ENCODE measurements around the gene SLC29A3. TPM values are rescaled to one million over a fixed set of nuclear protein-coding genes. Genes with fewer than 3 reads are reported as not detected.

The SLC29A3 gene
- total RNA-seq, 1 donor from 2014 or later: 0.58 TPM

DNA sequence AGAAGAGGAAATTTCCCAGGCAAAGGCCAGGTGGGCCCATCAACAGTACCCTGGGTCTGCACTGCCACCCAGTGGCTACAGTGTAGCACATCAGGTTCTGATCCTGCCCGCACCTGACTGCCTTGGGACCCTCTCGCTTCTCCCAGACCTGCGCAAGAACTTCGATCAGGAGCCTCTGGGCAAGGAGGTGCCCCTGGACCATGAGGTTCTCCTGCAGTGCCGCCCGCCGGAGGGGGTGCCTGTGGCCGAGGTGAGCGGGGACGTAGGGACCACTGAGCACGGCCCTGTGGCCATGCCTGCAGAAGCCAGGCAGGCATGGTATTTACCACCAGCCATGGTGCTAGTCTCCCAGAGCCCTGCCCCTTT, 33.9 kb upstream of the SLC29A3 start:
- DNase-seq (ENCODE audit: low read depth): no peak
- TF ChIP-seq, protein P1, sequence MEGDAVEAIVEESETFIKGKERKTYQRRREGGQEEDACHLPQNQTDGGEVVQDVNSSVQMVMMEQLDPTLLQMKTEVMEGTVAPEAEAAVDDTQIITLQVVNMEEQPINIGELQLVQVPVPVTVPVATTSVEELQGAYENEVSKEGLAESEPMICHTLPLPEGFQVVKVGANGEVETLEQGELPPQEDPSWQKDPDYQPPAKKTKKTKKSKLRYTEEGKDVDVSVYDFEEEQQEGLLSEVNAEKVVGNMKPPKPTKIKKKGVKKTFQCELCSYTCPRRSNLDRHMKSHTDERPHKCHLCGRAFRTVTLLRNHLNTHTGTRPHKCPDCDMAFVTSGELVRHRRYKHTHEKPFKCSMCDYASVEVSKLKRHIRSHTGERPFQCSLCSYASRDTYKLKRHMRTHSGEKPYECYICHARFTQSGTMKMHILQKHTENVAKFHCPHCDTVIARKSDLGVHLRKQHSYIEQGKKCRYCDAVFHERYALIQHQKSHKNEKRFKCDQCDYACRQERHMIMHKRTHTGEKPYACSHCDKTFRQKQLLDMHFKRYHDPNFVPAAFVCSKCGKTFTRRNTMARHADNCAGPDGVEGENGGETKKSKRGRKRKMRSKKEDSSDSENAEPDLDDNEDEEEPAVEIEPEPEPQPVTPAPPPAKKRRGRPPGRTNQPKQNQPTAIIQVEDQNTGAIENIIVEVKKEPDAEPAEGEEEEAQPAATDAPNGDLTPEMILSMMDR (conservative IDR thresholded peaks at IDR 0.05; ENCODE audit: low read depth, low read length): peak; percentile 79
- H3K4me3 ChIP-seq (ENCODE audit: low read depth, low read length): no peak overlapping the region

DNA sequence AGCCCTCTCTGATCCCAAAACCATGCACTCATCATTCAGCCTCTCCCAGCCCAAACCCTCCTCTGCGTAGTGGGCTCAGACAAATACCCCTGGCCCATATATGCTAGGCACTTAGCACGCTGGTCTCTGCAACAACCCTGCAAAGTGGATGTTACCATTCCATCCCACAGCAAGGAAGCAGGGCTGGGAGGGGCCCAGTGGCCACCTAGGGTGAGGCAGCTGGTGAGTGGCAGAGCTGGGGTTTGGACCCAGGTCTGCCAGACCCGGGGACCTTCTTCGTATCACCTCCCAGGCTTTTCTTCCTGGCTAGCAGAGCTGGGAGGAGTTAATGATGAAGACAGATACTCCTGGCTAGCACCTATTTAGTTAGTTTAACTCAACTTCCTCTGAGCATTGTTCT, 33.1 kb upstream of the SLC29A3 start:
- TF ChIP-seq, protein P1 (conservative IDR thresholded peaks at IDR 0.05; ENCODE audit: low read depth, low read length): no peak
- no peak for DNase-seq (ENCODE audit: low read depth)
- no peak overlapping the region for H3K4me3 ChIP-seq (ENCODE audit: low read depth, low read length)

DNA sequence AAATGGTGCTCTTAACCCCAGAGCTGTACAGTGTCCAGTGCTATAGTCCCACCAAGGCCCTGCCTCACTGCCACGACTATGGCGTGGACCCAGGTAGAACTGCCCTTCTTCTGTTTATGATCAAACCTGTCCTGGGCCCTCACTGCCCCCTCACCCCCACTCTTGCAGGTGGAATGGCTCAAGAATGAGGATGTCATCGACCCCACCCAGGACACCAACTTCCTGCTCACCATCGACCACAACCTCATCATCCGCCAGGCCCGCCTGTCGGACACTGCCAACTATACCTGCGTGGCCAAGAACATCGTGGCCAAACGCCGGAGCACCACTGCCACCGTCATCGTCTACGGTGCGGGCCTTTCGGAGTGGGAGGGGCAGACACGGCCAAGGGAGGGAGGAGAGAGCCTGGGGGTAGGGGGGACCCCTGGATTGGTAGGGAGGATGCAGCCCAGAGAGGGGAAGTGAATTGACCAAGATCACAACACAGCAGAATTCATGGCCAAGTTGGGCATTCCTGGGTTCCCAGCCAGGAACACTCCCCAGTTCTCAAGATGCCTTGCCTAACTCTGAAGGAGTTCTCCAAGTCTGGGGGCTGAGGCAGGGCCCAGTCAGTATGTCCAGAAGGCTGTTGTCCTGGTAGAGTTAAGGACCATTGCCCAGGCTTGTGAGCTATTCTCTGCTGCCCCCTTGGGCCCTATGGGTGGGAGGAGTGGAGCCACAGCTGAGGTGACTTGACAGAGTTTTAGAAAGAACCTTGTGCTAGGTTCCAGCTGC, 32.4 kb upstream of the SLC29A3 start:
- no peak for DNase-seq (ENCODE audit: low read depth)
- H3K4me3 ChIP-seq (ENCODE audit: low read depth, low read length): no peak overlapping the region
- TF ChIP-seq, protein P1 (conservative IDR thresholded peaks at IDR 0.05; ENCODE audit: low read depth, low read length): no peak

DNA sequence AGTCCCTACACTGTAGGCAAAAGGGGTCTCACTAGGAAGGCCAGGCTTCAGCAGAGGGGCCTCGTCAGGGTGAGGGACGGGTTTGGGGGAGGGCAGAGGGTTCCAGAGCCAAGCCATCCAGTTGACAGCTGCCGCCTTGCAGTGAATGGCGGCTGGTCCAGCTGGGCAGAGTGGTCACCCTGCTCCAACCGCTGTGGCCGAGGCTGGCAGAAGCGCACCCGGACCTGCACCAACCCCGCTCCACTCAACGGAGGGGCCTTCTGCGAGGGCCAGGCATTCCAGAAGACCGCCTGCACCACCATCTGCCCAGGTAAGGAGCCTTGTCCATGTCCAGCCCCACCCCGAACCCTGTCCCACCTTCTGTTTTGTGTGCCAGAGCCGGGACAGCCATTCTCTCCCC, 31.6 kb upstream of the SLC29A3 start:
- H3K4me3 ChIP-seq (ENCODE audit: low read depth, low read length): no peak overlapping the region
- TF ChIP-seq, protein P1 (conservative IDR thresholded peaks at IDR 0.05; ENCODE audit: low read depth, low read length): no peak
- no peak for DNase-seq (ENCODE audit: low read depth)

DNA sequence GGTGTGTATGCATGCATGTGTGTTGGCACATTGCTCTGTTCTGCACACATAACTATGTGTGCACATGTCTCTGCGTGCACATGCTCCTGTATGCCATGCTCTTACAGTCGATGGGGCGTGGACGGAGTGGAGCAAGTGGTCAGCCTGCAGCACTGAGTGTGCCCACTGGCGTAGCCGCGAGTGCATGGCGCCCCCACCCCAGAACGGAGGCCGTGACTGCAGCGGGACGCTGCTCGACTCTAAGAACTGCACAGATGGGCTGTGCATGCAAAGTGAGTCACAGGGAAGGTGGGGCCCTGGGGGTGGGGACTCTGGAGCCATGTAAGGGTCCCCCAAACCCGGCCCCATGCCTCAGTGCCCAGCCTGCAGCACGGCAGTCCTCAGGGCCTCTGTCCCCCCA, 30.6 kb upstream of the SLC29A3 start:
- H3K4me3 ChIP-seq (ENCODE audit: low read depth, low read length): no peak overlapping the region
- TF ChIP-seq, protein P1 (conservative IDR thresholded peaks at IDR 0.05; ENCODE audit: low read depth, low read length): no peak
- no peak for DNase-seq (ENCODE audit: low read depth)

DNA sequence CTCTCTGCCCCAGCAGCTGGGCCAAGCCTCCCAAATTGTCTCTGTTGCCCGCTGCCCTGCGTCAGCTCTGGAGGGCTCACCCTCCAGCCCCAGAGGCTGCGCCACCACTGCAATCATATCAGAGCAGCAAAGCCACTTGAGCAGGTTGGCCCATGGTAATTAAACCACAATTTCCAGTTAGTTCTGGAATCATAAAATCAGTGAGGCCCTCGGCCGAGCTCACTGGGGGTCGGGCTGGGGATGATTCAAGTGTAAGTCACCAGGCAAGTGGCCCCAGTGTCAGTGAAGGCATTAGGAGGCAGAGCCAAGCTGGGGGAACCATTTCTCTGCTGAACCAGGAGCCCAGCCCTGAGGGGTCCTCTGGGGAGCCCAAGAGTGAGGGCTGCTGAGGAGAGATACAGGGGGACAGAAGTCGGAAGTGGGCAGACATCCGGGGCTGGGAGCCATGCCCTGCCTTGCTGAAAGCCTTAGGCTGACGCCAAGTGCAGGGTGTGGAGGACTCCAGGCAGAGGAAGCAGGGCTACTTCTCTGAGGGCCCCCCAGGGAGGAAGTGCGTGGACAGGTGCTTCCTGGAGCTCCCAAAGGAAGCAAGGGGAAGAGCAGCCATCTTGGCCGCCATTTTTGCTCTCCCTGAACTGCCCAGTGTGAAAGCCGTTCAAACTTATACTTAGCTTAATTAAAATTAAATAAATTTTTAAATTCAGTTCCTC, 29.5 kb upstream of the SLC29A3 start:
- no peak for DNase-seq (ENCODE audit: low read depth)

More for the DNA sequence above, 29.5 kb upstream of the SLC29A3 start:
- no peak overlapping the region for H3K4me3 ChIP-seq (ENCODE audit: low read depth, low read length)
- TF ChIP-seq, protein P1 (conservative IDR thresholded peaks at IDR 0.05; ENCODE audit: low read depth, low read length): no peak

Data from epithelial cell of proximal tubule (primary cell).